Activated CD8-positive, alpha-beta T cell treated with anti-CD3 and anti-CD28 coated beads for 36 hours (primary cell): Measurements from ENCODE around the gene NAPA. TPM values are rescaled to one million over a fixed set of nuclear protein-coding genes. Genes with fewer than 3 reads are reported as not detected.

ENCODE experiments used
- ATAC-seq: fragments of 200-7000 bp; cut with Tn5 transposase; one replicate; pipeline ENCODE4 v1.10.0; 2021; ENCODE audit warnings: mild to moderate bottlenecking, moderate library complexity
- CTCF ChIA-PET: fragments of 350-600 bp; sonication (Branson Sonifier 250); formaldehyde crosslinking; loops from one replicate; lab custom pipeline; 2021; ENCODE audit warnings: antibody characterized with exemption; lab: Charles Lee
- POLR2A ChIA-PET: fragments of 350-600 bp; sonication (Branson Sonifier 250); formaldehyde crosslinking; loops from one replicate; lab custom pipeline; 2021; ENCODE audit warnings: antibody characterized with exemption; lab: Charles Lee
- DNase-seq: peaks from one replicate; pipeline ENCODE4 v3.0.0-alpha.2; 2020
- H3K27ac Mint-ChIP-seq: one replicate; pipeline ENCODE4 v1.8.0; 2021; ENCODE audit warnings: mild to moderate bottlenecking, mixed read lengths
- H3K27me3 Mint-ChIP-seq: one replicate; pipeline ENCODE4 v1.8.0; 2021; ENCODE audit warnings: mixed read lengths
- H3K36me3 Mint-ChIP-seq: one replicate; pipeline ENCODE4 v1.8.0; 2021; ENCODE audit warnings: low read depth, mixed read lengths
- H3K4me1 Mint-ChIP-seq: one replicate; pipeline ENCODE4 v1.8.0; 2021; ENCODE audit warnings: low read depth, mixed read lengths
- H3K4me3 Mint-ChIP-seq: one replicate; pipeline ENCODE4 v1.8.0; 2021; ENCODE audit warnings: mild to moderate bottlenecking, moderate library complexity, mixed read lengths
- H3K9me3 Mint-ChIP-seq: one replicate; pipeline ENCODE4 v1.8.0; 2021; ENCODE audit warnings: mixed read lengths
- intact Hi-C: fragments of 100-400 bp; cut with micrococcal nuclease; formaldehyde crosslinking; loops from one replicate; pipeline ENCODE4 v1.10.0; 2022
- total RNA-seq, 2 experiments: library from RNA; stranded (reverse); gene quantifications; one replicate each; pipeline ENCODE4 v1.2.3, GENCODE V29; 2021
- TF ChIP-seq, protein P1 (sequence below): fragments of 200-600 bp; IDR thresholded peaks from one replicate; pipeline ENCODE4 v1.8.0; 2022; ENCODE audit warnings: antibody characterized with exemption, mild to moderate bottlenecking

The NAPA gene
- total RNA-seq, 2 experiments from 2014 or later = 43.9 to 47.2 TPM

DNA sequence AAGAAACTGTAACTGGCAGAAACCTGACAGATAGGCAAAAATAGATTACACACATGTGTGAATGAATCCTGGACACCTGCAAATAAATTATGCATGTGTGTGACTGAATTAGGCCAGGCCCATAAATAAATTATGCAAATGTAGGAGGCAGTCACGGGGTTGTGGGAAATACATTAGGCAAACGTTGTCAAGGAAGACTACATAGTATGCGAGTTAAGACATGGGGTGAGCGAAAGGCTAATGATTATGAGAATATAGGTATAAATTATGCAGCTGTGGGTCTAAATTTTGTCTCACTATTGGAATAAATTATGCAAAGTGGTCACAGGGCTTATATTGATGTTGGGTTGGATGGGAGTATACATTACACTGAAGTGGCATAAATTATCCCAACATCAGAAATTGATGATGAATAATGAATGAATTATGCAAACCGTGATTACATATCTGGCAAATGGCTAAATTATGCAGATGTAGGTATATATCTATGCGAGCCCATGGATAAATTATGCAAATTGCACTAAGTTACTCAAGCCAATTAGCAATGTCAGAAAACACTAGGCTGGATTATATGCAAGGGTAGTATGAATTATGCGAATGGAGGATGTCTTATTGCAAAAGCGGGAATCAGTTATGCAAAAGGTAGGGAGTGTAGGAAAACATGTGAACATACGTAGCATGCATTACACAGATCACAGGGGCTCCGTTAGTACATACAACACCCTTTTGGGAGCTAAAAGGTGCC is 50.0 kb downstream of the NAPA start:
- intact Hi-C loops = no loop called here
- peaks cover 36% of the 10 kb centered on the region for H3K27me3 Mint-ChIP-seq

DNA sequence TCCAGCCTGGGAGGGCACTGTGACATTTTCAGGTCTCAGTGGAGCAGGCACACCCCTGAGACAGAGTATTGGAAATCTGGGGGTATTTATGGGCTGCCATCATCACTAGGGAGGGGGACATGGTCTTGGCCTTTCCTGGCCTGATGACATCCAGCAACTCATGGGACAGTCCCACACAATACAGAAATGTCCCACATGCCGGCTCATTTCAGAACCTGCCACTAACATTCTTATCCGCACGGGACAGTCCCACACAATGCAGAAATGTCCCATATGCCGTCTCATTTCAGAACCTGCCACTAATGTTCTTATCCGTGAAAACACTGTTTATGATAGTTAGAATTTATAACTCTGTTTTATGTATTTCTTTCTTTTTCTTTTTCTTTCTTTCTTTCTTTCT is 53.0 kb downstream of the NAPA start:
- peaks cover 26% of the 10 kb centered on the region for H3K27me3 Mint-ChIP-seq
- intact Hi-C loops = no loop called here
- H3K4me3 Mint-ChIP-seq = no peak overlapping the region
- ATAC-seq (no peak), DNase-seq (no peak)
- CTCF ChIA-PET = interaction anchor here (1.3 kb wide), 1 partner anchor 34 kb away, joined by 4 read pairs; no protein-coding TSS in a partner anchor
- H3K36me3 Mint-ChIP-seq = no peaks in the 10 kb centered on the region
- POLR2A ChIA-PET = no interaction called here
- no peaks in the 10 kb centered on the region for H3K9me3 Mint-ChIP-seq
- H3K4me1 Mint-ChIP-seq = no peaks in the 10 kb centered on the region
- TF ChIP-seq, protein P1, sequence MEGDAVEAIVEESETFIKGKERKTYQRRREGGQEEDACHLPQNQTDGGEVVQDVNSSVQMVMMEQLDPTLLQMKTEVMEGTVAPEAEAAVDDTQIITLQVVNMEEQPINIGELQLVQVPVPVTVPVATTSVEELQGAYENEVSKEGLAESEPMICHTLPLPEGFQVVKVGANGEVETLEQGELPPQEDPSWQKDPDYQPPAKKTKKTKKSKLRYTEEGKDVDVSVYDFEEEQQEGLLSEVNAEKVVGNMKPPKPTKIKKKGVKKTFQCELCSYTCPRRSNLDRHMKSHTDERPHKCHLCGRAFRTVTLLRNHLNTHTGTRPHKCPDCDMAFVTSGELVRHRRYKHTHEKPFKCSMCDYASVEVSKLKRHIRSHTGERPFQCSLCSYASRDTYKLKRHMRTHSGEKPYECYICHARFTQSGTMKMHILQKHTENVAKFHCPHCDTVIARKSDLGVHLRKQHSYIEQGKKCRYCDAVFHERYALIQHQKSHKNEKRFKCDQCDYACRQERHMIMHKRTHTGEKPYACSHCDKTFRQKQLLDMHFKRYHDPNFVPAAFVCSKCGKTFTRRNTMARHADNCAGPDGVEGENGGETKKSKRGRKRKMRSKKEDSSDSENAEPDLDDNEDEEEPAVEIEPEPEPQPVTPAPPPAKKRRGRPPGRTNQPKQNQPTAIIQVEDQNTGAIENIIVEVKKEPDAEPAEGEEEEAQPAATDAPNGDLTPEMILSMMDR = no peak
- no peak overlapping the region for H3K27ac Mint-ChIP-seq

More for the DNA sequence above, 50.0 kb downstream of the NAPA start:
- ATAC-seq (no peak), DNase-seq (no peak)
- ChIA-PET CTCF (no interaction called here), POLR2A (no interaction called here)
- H3K27ac Mint-ChIP-seq = no peak overlapping the region
- no peaks in the 10 kb centered on the region for H3K9me3 Mint-ChIP-seq
- no peaks in the 10 kb centered on the region for H3K4me1 Mint-ChIP-seq
- H3K4me3 Mint-ChIP-seq = no peak overlapping the region
- TF ChIP-seq, protein P1 = no peak
- H3K36me3 Mint-ChIP-seq = no peaks in the 10 kb centered on the region

DNA sequence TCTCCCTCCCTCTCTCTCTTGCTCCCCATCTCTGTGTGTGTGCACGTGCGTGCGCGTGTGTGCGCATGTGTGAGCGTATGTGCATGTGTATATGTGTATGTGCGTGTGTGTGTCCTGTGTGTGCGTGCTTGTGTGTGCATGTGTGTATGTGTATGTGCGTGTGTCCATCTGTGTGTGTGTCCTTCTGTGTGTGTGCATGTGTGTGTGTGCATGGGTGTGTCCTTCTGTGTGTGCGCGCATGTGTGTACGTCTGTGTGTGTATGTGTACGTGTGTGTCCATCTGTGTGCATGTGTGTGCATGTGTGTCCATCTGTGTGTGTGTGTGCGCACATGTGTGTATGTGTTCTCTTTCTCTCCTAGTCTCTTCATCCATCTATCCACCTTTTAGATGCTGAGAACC is 55.4 kb downstream of the NAPA start:
- H3K9me3 Mint-ChIP-seq = peaks cover 7% of the 10 kb centered on the region
- H3K4me1 Mint-ChIP-seq = no peaks in the 10 kb centered on the region
- no peaks in the 10 kb centered on the region for H3K36me3 Mint-ChIP-seq
- no peak overlapping the region for H3K27ac Mint-ChIP-seq
- intact Hi-C loops = no loop called here
- ATAC-seq (no peak), DNase-seq (no peak)
- peaks cover 34% of the 10 kb centered on the region for H3K27me3 Mint-ChIP-seq
- TF ChIP-seq, protein P1 = no peak
- CTCF ChIA-PET = no interaction called here
- POLR2A ChIA-PET = interaction anchor here (0.6 kb wide), 1 partner anchor 129 kb away, joined by 4 read pairs; no protein-coding TSS in a partner anchor
- no peak overlapping the region for H3K4me3 Mint-ChIP-seq

DNA sequence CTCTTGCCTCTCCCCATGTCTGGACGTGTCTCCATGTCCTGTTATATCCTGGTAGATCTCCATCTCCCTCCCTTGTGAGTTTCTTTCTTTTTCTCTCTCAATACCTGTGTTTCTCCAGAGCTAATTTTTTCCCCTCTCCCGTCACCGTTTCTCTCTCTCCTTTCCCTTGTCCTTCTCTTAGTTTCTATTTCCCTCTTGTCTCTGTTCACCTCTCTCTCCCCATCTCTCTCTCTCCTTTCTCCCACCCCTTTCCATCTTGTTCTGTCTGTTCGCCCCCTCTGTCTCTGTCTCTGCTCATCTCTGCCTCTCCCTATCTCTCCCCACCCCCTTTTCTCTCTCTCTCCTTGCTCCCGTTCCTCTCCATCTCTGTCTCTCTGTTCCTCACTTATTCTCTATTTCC is 56.2 kb downstream of the NAPA start:
- ATAC-seq (no peak), DNase-seq (no peak)
- Mint-ChIP-seq H3K36me3 (no peaks in the 10 kb centered on the region), H3K4me3 (no peak overlapping the region), H3K9me3 (peaks cover 7% of the 10 kb centered on the region), H3K27me3 (peaks cover 31% of the 10 kb centered on the region), H3K27ac (no peak overlapping the region), H3K4me1 (no peaks in the 10 kb centered on the region)
- ChIA-PET POLR2A (no interaction called here), CTCF (no interaction called here)
- intact Hi-C loops = no loop called here
- TF ChIP-seq, protein P1 = no peak

DNA sequence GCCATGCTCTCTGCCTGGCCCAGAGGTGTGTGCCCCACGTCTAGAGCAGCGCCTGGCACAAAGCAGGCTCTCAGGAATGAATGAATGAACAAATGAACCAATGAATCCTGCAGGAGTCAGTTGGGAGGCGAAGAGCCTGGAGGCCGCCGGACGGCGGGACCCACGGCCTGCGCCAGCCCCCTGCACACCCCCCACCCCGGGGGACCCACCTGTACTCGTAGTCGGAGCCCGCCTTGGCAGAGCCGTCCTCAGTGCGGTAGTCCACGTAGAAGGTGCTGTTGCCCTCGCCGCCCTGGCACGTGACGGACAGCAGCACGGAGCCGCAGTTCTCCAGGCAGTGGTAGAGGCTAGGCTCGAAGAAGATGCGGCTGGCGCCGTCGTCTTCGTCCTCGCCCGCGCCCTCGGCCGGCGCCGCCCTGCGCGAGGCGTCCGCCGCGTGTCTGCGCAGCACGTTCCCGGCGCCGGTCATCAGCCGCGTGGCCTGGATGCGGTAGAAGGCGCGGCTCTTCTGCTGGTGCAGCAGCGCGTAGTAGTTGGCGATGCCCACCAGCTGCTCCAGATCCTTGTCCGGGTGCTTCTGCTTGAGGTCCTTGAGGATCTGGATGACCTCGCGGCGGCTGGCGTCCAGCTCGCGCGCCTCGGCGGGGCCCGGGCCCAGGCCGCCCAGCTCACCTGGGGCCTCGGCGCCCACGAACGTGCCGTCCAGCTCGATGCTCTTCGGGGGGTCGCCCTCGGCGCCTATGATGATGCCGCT is 58.0 kb downstream of the NAPA start:
- ATAC-seq (no peak), DNase-seq (no peak)
- no peak overlapping the region for H3K4me3 Mint-ChIP-seq
- POLR2A ChIA-PET = no interaction called here
- H3K36me3 Mint-ChIP-seq = no peaks in the 10 kb centered on the region
- intact Hi-C loops = no loop called here
- H3K4me1 Mint-ChIP-seq = no peaks in the 10 kb centered on the region
- peaks cover 29% of the 10 kb centered on the region for H3K27me3 Mint-ChIP-seq
- CTCF ChIA-PET = interaction anchor here (1.1 kb wide), 1 partner anchor 8 kb away, joined by 3 read pairs; no protein-coding TSS in a partner anchor
- TF ChIP-seq, protein P1 = no peak
- H3K9me3 Mint-ChIP-seq = peaks cover 7% of the 10 kb centered on the region
- no peak overlapping the region for H3K27ac Mint-ChIP-seq
